ENCODE measurements around the gene TNFAIP3.
"Not testable (repeated sequence)": the region's sequence is repeated elsewhere in the genome, so short reads cannot be mapped to it uniquely, and the experiment has no call there.

The TNFAIP3 gene

GRCh38 chr6:137866914-137867684 lies at the start of gene TNFAIP3:
TSS of gene TNFAIP3 (plus strand) at chr6:137867259. CDS start at chr6:137871228, 3,969 bp downstream.
- peak; percentile 71 for DNase-seq (ENCODE audit: low read depth)

DNA sequence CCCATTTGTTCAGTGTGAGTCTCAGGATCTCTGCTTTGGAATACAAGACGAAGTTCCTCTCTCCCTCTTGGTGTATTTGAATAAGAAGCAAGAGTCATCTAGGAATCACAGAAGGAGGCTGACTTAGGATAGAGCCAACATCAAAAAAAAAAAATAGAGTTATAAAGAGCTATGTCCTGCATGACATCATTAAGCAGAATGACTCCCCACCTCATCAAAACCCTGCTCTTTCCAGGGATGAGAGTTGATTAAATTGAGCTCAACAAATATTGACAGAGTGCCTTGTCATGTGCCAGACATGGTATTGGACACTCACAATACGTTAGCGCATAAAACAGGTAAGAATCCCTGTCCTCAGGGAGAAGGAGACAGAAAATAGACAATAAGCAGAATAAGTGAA lies 48.6 kb upstream of the TNFAIP3 start:
- DNase-seq (ENCODE audit: low read depth) = no peak

GRCh38 chr6:137819740-137820139 lies 47.3 kb upstream of the TNFAIP3 start:
- no peak for DNase-seq (ENCODE audit: low read depth)

DNA sequence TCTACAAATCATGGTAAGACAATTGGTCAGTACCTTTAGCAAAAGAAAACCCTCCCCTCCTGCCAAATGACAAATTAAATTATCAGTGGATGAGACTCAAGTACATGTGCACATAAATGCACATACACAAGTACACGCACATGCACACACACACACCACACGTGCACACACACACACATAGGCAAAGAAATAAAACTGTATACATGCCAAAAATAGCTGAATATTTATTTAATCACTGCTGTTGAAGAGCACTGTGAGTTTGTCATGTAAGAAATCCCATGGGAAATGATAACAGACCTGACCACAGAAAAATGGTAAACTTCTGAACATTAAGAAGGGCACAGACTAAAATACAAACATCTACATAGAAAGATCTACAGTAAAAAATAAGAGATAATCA lies 46.6 kb upstream of the TNFAIP3 start:
- no peak for DNase-seq (ENCODE audit: low read depth)

- DNase-seq (ENCODE audit: low read depth) = peak; percentile 49
These were observed 46.1 kb upstream of the TNFAIP3 start for GRCh38 chr6:137820952-137821351.

DNA sequence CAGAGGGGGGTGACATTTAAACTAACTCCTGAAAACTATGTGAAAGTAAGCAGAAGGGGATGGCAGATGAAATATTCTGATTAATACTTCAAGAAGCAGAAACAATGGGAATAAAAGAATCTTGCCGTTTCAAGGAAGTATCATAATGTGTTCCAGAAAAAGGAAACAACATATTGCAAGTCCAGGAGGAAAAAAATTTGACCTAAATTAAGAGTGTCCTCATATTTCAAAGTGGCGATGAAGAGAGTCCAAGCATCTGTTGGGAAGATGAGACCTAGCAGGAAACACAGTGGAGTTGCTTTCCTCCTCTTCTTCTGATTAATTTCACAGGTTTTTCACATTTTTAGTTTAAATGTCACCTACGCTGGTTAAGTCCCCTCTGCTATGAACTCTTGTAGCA lies 45.6 kb upstream of the TNFAIP3 start:
- no peak for DNase-seq (ENCODE audit: low read depth)

DNA sequence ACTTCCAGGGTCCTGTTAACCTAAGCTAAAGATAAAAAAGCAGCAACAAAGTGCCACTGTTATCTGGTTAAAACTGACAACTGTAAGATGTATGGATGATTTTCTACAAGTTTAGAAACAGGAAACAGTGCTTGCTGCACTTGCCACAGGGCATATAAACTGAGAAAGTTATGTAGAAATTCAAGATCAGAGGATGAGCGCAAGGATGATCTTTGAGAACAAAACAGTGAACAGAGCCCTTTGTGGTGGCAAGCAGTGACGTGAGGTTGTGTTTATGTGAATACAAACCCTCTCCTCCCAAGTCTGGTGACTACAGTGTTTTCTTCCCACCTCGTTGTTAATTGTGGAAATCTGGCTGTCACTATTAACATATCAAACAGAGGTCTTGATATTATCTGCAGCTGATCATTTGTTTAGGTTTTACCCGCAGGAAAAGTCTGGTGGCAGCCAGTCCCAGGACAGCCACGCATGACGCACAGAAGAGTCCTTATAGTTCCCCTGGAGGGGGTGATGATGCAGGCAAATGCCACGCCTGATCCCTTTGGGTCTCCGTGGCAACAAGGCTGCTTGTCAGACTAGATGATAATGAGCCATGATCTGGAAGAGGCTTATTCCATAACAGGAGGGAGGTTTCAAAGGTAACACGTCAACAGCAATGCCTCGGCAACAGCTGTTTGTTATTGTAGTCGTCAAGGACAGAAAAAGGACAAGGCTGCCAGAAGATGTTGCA lies 43.1 kb upstream of the TNFAIP3 start:
- no peak for DNase-seq (ENCODE audit: low read depth)

GRCh38 chr6:137824556-137824879 lies 42.5 kb upstream of the TNFAIP3 start:
- no peak for DNase-seq (ENCODE audit: low read depth)

GRCh38 chr6:137824896-137825295 lies 42.2 kb upstream of the TNFAIP3 start:
- no peak for DNase-seq (ENCODE audit: low read depth)

DNA sequence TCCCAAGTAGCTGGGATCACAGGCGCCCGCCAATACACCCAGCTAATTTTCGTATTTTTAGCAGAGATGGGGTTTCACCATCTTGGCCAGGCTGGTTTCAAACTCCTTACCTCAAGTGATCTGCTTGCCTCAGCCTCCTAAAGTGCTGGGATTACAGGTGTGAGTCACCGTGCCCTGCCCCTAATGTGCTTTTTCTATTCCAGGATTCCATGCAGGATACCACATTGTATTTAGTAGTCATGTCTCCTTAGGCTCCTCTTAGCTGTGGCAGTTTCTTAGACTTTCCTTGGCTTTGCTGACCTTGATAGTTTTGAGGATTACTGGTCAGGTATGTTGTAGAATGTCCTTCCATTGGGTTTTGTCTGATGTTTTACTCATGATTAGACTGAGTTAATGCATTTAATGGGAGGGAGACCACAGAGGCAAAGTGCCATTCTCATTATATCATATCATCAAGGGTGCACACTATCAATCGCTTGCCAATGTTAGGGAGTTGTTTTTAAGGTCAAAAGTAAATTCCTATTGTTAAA lies 39.6 kb upstream of the TNFAIP3 start:
- no peak for DNase-seq (ENCODE audit: low read depth)

DNA sequence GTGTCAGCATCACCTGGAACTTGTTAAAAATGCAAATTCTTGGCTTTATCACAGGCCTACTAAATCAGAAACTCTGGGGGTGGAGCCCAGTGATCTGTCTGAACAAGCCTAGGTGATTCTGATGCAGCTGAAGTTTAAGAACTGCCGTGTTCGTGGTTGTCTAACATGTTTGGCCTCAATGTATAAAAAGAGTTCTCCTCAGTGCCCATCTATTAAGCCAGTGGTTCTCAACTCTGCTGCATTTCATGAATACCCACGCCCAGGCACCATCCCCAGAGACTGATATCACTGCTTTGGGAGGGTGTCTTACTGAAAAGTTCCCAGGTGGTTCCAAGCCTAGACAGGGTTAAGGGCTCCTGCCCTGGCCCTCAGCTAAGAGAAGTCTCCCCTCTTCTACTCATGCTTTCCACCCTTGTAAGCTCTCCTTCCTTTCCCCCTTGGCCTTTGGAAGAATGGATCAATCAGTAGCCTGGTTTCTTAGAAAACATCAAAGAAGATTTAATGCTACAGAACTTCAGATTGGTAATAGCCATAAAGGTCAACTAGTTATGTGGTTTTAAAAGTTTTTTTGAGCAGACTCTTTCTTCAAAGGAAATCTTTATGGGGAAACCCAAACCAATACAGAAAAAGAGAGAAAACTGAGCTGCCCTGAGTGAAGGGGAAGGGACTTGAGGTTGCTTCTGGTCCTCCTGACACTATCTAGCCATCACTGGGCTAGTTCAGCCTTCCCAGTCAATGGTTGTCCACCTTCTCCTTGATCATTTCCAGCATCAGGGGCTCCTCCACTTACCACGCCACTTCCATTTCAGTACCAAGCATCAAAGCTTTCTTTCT lies 38.9 kb upstream of the TNFAIP3 start:
- DNase-seq (ENCODE audit: low read depth) = no peak

DNA sequence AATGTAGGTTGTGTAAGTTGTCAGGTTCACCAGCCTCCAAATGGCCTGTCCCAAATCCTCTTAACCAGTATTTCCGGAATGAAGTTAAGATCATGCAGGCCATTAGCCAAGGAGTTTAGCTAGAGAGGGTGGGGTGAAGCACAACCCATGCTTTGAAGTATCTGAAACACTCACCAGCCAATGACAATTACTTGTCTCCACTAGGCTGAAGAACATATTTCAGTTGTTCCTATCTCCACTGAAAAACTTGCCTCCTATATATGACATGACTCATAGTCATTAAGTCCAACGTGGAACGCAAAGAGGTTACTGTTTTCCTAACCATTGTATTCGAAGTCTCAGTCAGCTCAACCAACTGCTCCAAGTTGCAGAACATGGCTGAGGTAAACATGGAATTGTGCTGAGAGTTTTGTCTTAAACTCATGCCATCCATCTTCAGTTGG lies 37.4 kb upstream of the TNFAIP3 start:
- no peak for DNase-seq (ENCODE audit: low read depth)

- no peak for DNase-seq (ENCODE audit: low read depth)
These were observed 36.5 kb upstream of the TNFAIP3 start for GRCh38 chr6:137830511-137830911.

- peak; percentile 94 for DNase-seq (ENCODE audit: low read depth)
These were observed 34.9 kb upstream of the TNFAIP3 start for GRCh38 chr6:137832110-137832509.

DNA sequence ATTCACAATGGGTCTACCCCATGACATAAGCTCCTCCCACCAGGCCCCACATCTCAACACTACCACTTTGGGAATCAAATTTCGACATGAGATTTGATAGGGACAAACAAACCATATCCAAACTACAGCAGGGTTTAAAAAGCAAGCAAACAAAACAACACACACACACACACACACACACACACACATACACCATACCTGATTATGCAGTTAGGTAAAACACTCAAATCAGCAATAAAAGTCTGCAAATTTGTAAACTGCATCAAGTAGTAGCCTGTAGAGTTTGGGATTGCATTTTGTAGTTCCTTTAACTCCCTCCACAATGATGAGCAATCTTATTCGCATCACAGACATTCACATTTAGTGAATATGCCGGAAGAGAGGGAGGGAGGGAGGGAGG lies 32.6 kb upstream of the TNFAIP3 start:
- DNase-seq (ENCODE audit: low read depth) = no peak

DNA sequence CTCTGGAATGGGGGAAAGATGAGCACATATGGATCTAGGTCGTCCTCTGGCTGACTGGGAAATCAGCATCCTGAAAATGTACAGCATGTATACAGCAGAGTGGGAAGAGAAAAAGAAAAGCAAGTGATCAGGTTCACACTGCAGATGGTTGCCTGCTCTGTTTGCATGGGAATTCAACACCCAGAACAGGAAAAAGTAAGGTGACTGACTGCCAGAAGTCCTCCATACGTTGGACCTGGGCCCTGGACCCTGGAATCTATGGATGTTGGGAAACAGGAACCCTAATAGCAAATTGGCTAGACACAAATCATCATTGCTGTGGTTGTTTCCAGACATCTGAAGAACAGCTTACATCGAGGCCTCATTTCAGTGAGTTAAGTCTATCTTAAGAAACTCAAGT lies 30.3 kb upstream of the TNFAIP3 start:
- DNase-seq (ENCODE audit: low read depth) = no peak

DNA sequence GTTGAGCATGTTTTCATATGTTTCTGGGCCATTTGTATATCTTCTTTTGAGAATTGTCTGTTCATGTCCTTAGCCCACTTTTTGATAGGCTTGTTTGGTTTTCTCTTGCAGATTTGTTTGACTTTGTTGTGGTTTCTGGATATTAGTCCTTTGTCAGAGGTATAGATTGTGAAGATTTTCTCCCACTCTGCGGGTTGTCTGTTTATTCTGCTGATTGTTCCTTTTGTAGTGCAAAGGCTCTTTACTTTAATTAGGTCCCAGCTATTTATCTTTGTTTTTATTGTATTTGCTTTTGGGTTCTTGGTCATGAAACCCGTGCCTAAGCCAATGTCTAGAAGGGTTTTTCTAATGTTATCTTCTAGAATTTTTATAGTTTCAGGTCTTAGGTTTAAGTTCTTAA lies 29.0 kb upstream of the TNFAIP3 start:
- DNase-seq (ENCODE audit: low read depth) = not testable (repeated sequence)

DNA sequence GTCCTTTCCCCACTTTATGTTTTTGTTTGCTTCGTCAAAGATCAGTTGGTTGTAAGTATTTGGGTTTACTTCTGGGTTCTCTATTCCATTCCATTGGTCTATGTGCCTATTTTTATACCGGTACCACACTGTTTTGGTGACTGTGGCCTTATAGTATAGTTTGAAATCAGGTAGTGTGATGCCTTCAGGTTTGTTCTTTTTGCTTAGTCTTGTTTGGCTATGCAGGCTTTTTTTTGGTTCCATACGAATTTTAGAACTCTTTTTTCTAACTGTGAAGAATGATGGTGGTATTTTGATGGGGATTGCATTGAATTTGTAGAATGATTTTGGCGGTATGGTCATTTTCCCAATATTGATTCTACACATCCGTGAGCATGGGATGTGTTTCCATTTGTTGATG lies 28.5 kb upstream of the TNFAIP3 start:
- DNase-seq (ENCODE audit: low read depth) = not testable (repeated sequence)

DNA sequence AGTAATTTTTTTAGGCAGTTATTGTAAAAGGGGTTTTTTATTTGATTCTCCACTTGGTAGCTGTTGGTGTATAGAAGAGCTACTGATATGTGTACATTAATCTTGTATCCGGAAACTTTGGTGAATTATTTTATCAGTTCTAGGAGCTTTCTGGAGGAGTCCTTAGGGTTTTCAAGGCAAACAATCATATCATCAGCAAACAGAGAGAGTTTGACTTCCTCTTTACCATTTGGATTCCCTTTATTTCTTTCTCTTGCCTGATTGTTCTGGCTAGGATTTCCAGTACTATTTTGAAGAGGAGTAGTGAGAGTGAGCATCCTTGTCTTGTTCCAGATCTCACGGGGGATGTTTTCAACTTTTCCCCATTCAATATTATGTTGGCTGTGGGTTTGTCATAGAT lies 28.0 kb upstream of the TNFAIP3 start:
- DNase-seq (ENCODE audit: low read depth) = no peak

GRCh38 chr6:137840252-137840651 lies 26.8 kb upstream of the TNFAIP3 start:
- no peak for DNase-seq (ENCODE audit: low read depth)

GRCh38 chr6:137843211-137843610 lies 23.8 kb upstream of the TNFAIP3 start:
- no peak for DNase-seq (ENCODE audit: low read depth)

DNA sequence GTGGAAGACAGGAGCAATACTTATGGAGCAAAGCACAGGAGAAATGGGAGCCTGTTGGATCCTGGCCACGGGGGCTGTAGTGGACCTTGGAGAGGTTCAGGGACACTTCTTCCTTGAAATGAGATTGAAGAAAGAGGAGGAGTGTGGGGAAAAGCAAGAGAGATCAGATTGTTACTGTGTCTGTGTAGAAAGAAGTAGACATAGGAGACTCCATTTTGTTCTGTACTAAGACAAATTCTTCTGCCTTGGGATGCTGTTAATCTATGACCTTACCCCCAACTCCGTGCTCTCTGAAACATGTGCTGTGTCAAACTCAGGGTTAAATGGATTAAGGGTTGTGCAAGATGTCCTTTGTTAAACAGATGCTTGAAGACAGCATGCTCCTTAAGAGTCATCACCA lies 22.7 kb upstream of the TNFAIP3 start:
- not testable (repeated sequence) for DNase-seq (ENCODE audit: low read depth)

Measured in HS-5 (cell line).